Fibroblast of skin of scalp (primary cell): ENCODE measurements around the gene HDAC4. TPM values are rescaled to one million over a fixed set of nuclear protein-coding genes. Genes with fewer than 3 reads are reported as not detected.
"Not testable (repeated sequence)": the region's sequence is repeated elsewhere in the genome, so short reads cannot be mapped to it uniquely, and the experiment has no call there.

Experiments
- DNase-seq: peaks from one replicate; pipeline ENCODE4 v3.0.0-alpha.2; 2013
- polyA plus RNA-seq, 2 experiments: library from polyadenylated mRNA; unstranded; fragments of 120-200 nt; gene quantifications; one replicate each; pipeline ENCODE4 v1.2.1, GENCODE V29; 2013; ENCODE audit not compliant: insufficient read length in 2 of 2

Gene HDAC4
- 6.3 TPM for polyA plus RNA-seq (2013, experiment 1 of 2; ENCODE audit: insufficient read length)
- polyA plus RNA-seq (2013, experiment 2 of 2; ENCODE audit: insufficient read length) = 6.6 TPM

- DNase-seq = no peak
Observed at GRCh38 chr2:239400596-239401066, at the start of gene HDAC4. Gene HDAC4 (minus strand): TSS chr2:239401020. CDS start chr2:239352699, 48,321 bp downstream.

- DNase-seq = not testable (repeated sequence)
Observed at GRCh38 chr2:239449468-239449867, 48.6 kb upstream of the HDAC4 start.

- no peak for DNase-seq
Observed at GRCh38 chr2:239445771-239446524, 45.1 kb upstream of the HDAC4 start.

- DNase-seq = no peak
Observed at GRCh38 chr2:239444626-239445577, 44.1 kb upstream of the HDAC4 start.

- DNase-seq = peak; percentile 49
Observed at GRCh38 chr2:239443666-239444567, 43.1 kb upstream of the HDAC4 start.

GRCh38 chr2:239443102-239443620 is 42.3 kb upstream of the HDAC4 start:
- DNase-seq = no peak

- no peak for DNase-seq
Observed at GRCh38 chr2:239442192-239442591, 41.4 kb upstream of the HDAC4 start.

GRCh38 chr2:239441261-239442078 is 40.6 kb upstream of the HDAC4 start:
- peak; percentile 12 for DNase-seq

- no peak for DNase-seq
Observed at GRCh38 chr2:239440511-239440959, 39.7 kb upstream of the HDAC4 start.

- no peak for DNase-seq
Observed at GRCh38 chr2:239439754-239440315, 39.0 kb upstream of the HDAC4 start.

- no peak for DNase-seq
Observed at GRCh38 chr2:239438995-239439753, 38.4 kb upstream of the HDAC4 start.

- no peak for DNase-seq
Observed at GRCh38 chr2:239438368-239438767, 37.5 kb upstream of the HDAC4 start.

- DNase-seq = no peak
Observed at GRCh38 chr2:239436669-239437335, 36.0 kb upstream of the HDAC4 start.

GRCh38 chr2:239436076-239436475 is 35.3 kb upstream of the HDAC4 start:
- DNase-seq = no peak

- peak; percentile 49 for DNase-seq
Observed at GRCh38 chr2:239433777-239434403, 33.1 kb upstream of the HDAC4 start.

- no peak for DNase-seq
Observed at GRCh38 chr2:239432174-239432573, 31.4 kb upstream of the HDAC4 start.

GRCh38 chr2:239431536-239431935 is 30.7 kb upstream of the HDAC4 start:
- DNase-seq = no peak
